Naive thymus-derived CD4-positive, alpha-beta T cell (primary cell): Measurements from ENCODE around the gene ANO1. TPM values are rescaled to one million over a fixed set of nuclear protein-coding genes. Genes with fewer than 3 reads are reported as not detected.

ENCODE experiments used
- ATAC-seq: fragments of 150-1000 bp; cut with Tn5 transposase; 2 replicates; pipeline ENCODE4 v1.10.0; 2021; ENCODE audit warnings: mild to moderate bottlenecking, moderate library complexity
- CTCF ChIA-PET: fragments of 350-600 bp; sonication (Branson Sonifier 250); formaldehyde crosslinking; loops from one replicate; lab custom pipeline; 2021; ENCODE audit warnings: antibody characterized with exemption; lab: Charles Lee
- POLR2A ChIA-PET: fragments of 350-600 bp; sonication (Branson Sonifier 250); formaldehyde crosslinking; loops from one replicate; lab custom pipeline; 2021; ENCODE audit warnings: antibody characterized with exemption, inconsistent platforms; lab: Charles Lee
- DNase-seq, 9 donors: peaks; one replicate each; pipeline versions ENCODE4 v3.0.0 to v3.0.0-alpha.2; 2020 to 2022; ENCODE audit warnings: mixed read lengths in 1 of 9
- H3K27ac ChIP-seq: one replicate; pipeline ENCODE4 v1.7.0; 2013; ENCODE audit warnings: mild to moderate bottlenecking, low read depth, low read length, moderate library complexity
- H3K27me3 ChIP-seq, 2 donors: one replicate each; pipeline ENCODE4 v1.7.0; 2013; ENCODE audit warnings: low read length in 2 of 2, mild to moderate bottlenecking in 2 of 2, moderate library complexity in 2 of 2; ENCODE audit not compliant: control insufficient read depth in 2 of 2, insufficient read depth in 2 of 2
- H3K36me3 ChIP-seq, 3 experiments: 1 replicate in 2 of 3; 2 replicates in 1 of 3; pipeline ENCODE4 v1.7.0; 2013; ENCODE audit warnings: low read length in 3 of 3, mild to moderate bottlenecking in 3 of 3, moderate library complexity in 1 of 3; ENCODE audit not compliant: insufficient read depth in 3 of 3, control insufficient read depth in 2 of 3
- H3K4me1 ChIP-seq, 2 donors: one replicate each; pipeline ENCODE4 v1.7.0; 2013; ENCODE audit warnings: low read length in 2 of 2, mild to moderate bottlenecking in 2 of 2, moderate library complexity in 1 of 2; ENCODE audit not compliant: control insufficient read depth in 2 of 2, insufficient read depth in 2 of 2
- H3K4me3 ChIP-seq: 2 replicates; pipeline ENCODE4 v1.7.0; 2013; ENCODE audit warnings: mild to moderate bottlenecking, low read length
- H3K9me3 ChIP-seq, 3 experiments: 1 replicate in 2 of 3; 2 replicates in 1 of 3; pipeline ENCODE4 v1.7.0; 2013; ENCODE audit warnings: low read length in 3 of 3; ENCODE audit not compliant: control insufficient read depth in 2 of 3
- H3K27ac Mint-ChIP-seq, 9 donors: one replicate each; pipeline ENCODE4 v1.8.0; 2020 to 2022; ENCODE audit warnings: mixed read lengths in 9 of 9, mild to moderate bottlenecking in 8 of 9, moderate library complexity in 5 of 9, inconsistent platforms in 2 of 9
- H3K27me3 Mint-ChIP-seq, 5 donors: one replicate each; pipeline ENCODE4 v1.8.0; 2021 to 2022; ENCODE audit warnings: mixed read lengths in 5 of 5, mild to moderate bottlenecking in 1 of 5
- H3K36me3 Mint-ChIP-seq, 5 donors: one replicate each; pipeline ENCODE4 v1.8.0; 2020 to 2022; ENCODE audit warnings: mixed read lengths in 5 of 5, mild to moderate bottlenecking in 3 of 5, inconsistent platforms in 1 of 5
- H3K4me1 Mint-ChIP-seq, 7 donors: one replicate each; pipeline ENCODE4 v1.8.0; 2020 to 2022; ENCODE audit warnings: mixed read lengths in 7 of 7, mild to moderate bottlenecking in 3 of 7, inconsistent platforms in 1 of 7
- H3K4me3 Mint-ChIP-seq, 10 donors: one replicate each; pipeline ENCODE4 v1.8.0; 2020 to 2022; ENCODE audit warnings: mild to moderate bottlenecking in 10 of 10, mixed read lengths in 10 of 10, moderate library complexity in 6 of 10, inconsistent platforms in 2 of 10
- H3K9me3 Mint-ChIP-seq, 11 donors: one replicate each; pipeline ENCODE4 v1.8.0; 2020 to 2022; ENCODE audit warnings: mixed read lengths in 11 of 11, mild to moderate bottlenecking in 4 of 11, inconsistent platforms in 1 of 11, moderate library complexity in 1 of 11
- intact Hi-C, 2 donors: fragments of 100-400 bp; cut with micrococcal nuclease; formaldehyde crosslinking; loops; one replicate each; pipeline ENCODE4 v1.15.1; 2023
- polyA plus RNA-seq, 2 donors: library from polyadenylated mRNA; unstranded; fragments of 300-500 nt; fragmentation: Illumina TruSeq; gene quantifications; one replicate each; pipeline ENCODE4 v1.2.3, GENCODE V29; 2021
- total RNA-seq, 6 experiments: library from RNA in 5 of 6; stranded (reverse) in 5 of 6; gene quantifications; 1 replicate in 5 of 6; 2 replicates in 1 of 6; pipeline ENCODE4 v1.2.3 and lab custom pipeline; 2021 to 2026

ANO1 gene
- total and polyA plus RNA-seq, 7 experiments from 2014 or later = not detected

DNA sequence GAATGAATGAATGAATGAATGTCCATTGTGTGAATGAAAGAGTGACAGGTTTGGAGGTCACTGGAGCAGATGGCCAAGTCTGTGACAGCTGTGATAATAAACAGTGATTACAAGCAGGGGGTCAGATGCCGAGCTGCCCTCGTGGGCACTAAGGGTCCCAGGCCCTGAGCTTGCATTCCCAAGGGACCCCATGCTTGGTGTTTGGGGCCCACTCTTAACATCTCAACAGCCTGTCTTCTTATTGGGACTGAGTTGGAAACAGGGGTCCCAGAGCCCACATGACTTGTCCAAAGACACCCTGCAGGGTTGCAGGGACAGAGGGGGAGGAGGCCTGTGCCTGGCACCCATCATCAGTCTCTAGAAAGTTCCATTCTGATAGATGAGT lies 12.0 kb upstream of the ANO1 start:
- H3K9me3 Mint-ChIP-seq = peaks cover 0 to 2% (median 0%) of the 10 kb centered on the region in 11 donors
- H3K36me3 Mint-ChIP-seq = no peaks in the 10 kb centered on the region
- Histone ChIP-seq H3K4me1 (no peaks in the 10 kb centered on the region), H3K27ac (no peak overlapping the region), H3K4me3 (no peak overlapping the region), H3K27me3 (no peaks in the 10 kb centered on the region), H3K36me3 (no peaks in the 10 kb centered on the region), H3K9me3 (no peaks in the 10 kb centered on the region)
- no peak overlapping the region for H3K27ac Mint-ChIP-seq
- H3K27me3 Mint-ChIP-seq = peaks cover 15 to 54% (median 32%) of the 10 kb centered on the region in 5 donors
- ChIA-PET CTCF (no interaction called here), POLR2A (no interaction called here)
- DNase-seq (no peak), ATAC-seq (no peak)
- H3K4me1 Mint-ChIP-seq = no peaks in the 10 kb centered on the region
- no peak overlapping the region for H3K4me3 Mint-ChIP-seq
- intact Hi-C loops = no loop called here

DNA sequence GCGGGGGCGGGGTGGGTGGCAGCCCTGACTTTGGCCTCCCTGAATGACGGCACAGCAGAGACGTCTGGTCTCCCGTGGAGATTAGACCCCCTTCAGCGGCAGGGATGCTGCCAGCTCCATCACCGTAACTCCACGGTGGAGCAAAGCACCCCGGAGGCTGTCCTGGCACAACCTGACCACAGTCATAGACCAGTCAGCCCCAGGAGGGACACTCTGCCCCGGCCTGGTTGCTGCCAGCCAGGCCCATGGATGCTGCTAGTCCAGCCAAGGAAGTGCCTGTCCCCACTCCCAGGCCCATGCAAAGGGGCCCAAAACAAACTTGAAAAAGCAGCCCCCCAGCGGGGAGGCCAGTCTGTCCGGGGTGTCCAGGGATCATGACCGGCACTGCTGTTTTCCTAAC lies 11.5 kb upstream of the ANO1 start:
- no peak for ATAC-seq
- H3K9me3 Mint-ChIP-seq = peaks cover 0 to 2% (median 0%) of the 10 kb centered on the region in 11 donors

DNA sequence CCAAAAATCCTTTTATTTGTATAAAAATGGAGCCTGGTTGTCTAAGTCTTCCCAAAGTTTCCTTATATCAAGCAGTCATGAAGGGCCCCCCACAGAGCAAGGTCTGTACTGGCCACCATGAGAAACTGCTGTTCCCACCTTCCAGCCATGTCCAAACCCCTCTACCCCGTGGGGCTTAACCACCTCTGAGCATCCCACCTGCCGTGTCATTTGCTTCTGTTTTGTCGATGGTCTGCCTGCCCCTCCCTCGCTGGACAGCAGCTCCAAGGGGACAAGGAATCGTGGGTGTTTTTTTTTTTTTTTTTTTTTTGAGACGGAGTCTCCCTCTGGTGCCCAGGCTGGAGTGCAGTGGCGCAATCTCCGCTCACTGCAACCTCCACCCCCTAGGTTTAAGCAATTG lies 11.1 kb upstream of the ANO1 start:
- peaks cover 23 to 61% (median 39%) of the 10 kb centered on the region in 5 donors for H3K27me3 Mint-ChIP-seq
- CTCF ChIA-PET = no interaction called here

More for the DNA sequence above, 11.5 kb upstream of the ANO1 start:
- no peaks in the 10 kb centered on the region for H3K36me3 Mint-ChIP-seq
- intact Hi-C loops = no loop called here
- H3K27me3 ChIP-seq = no peaks in the 10 kb centered on the region
- H3K4me3 ChIP-seq = no peak overlapping the region
- no peak overlapping the region for H3K27ac Mint-ChIP-seq
- ChIA-PET POLR2A (no interaction called here), CTCF (no interaction called here)
- H3K4me1 Mint-ChIP-seq = no peaks in the 10 kb centered on the region
- no peak for DNase-seq
- no peak overlapping the region for H3K27ac ChIP-seq
- no peaks in the 10 kb centered on the region for H3K4me1 ChIP-seq
- H3K36me3 ChIP-seq = no peaks in the 10 kb centered on the region
- H3K27me3 Mint-ChIP-seq = peaks cover 18 to 57% (median 35%) of the 10 kb centered on the region in 5 donors
- no peaks in the 10 kb centered on the region for H3K9me3 ChIP-seq
- H3K4me3 Mint-ChIP-seq = no peak overlapping the region

GRCh38 chr11:70067591-70068341 lies 10.4 kb upstream of the ANO1 start:
- Histone ChIP-seq H3K9me3 (no peaks in the 10 kb centered on the region), H3K36me3 (no peaks in the 10 kb centered on the region), H3K27me3 (no peaks in the 10 kb centered on the region), H3K27ac (no peak overlapping the region), H3K4me1 (no peaks in the 10 kb centered on the region), H3K4me3 (no peak overlapping the region)
- Mint-ChIP-seq H3K4me3 (no peak overlapping the region), H3K4me1 (no peaks in the 10 kb centered on the region), H3K9me3 (peaks cover 0 to 2% (median 0%) of the 10 kb centered on the region in 11 donors), H3K27me3 (peaks cover 30 to 68% (median 46%) of the 10 kb centered on the region in 5 donors), H3K36me3 (no peaks in the 10 kb centered on the region), H3K27ac (no peak overlapping the region)
- DNase-seq (no peak), ATAC-seq (no peak)
- CTCF ChIA-PET = no interaction called here
- intact Hi-C loops = no loop called here
- POLR2A ChIA-PET = no interaction called here

More for the DNA sequence above, 11.1 kb upstream of the ANO1 start:
- Mint-ChIP-seq H3K9me3 (peaks cover 0 to 2% (median 0%) of the 10 kb centered on the region in 11 donors), H3K4me3 (no peak overlapping the region), H3K36me3 (no peaks in the 10 kb centered on the region), H3K27ac (no peak overlapping the region), H3K4me1 (no peaks in the 10 kb centered on the region)
- intact Hi-C loops = no loop called here
- Histone ChIP-seq H3K27me3 (no peaks in the 10 kb centered on the region), H3K9me3 (no peaks in the 10 kb centered on the region), H3K4me1 (no peaks in the 10 kb centered on the region), H3K27ac (no peak overlapping the region), H3K36me3 (no peaks in the 10 kb centered on the region), H3K4me3 (no peak overlapping the region)
- POLR2A ChIA-PET = no interaction called here
- DNase-seq = no peak
- ATAC-seq = no peak

DNA sequence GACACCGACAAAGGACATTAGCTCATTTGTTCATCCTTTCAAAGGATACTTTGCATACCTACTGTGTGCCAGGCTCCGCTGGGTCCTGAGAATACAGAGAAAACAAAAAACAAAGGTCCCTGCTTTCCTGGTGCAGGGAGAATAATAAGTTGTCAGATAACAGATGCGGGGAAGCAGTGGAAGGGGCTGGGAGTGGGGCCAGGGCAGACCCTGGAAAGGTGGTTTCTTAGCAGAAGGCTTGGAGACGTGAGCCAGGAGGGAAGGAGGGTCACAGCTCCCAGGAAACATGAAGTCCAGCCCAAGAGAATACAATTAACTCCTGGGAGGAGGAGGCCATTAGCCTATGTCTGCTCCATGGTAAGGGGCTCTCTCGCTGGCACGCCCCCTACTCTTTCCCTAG lies 9.8 kb upstream of the ANO1 start:
- intact Hi-C loops = no loop called here
- no peak overlapping the region for H3K27ac Mint-ChIP-seq
- no peak overlapping the region for H3K4me3 Mint-ChIP-seq
- H3K27me3 Mint-ChIP-seq = peaks cover 36 to 74% (median 51%) of the 10 kb centered on the region in 5 donors
- no peak for DNase-seq
- H3K27me3 ChIP-seq = no peaks in the 10 kb centered on the region
- peaks cover 0 to 2% (median 0%) of the 10 kb centered on the region in 11 donors for H3K9me3 Mint-ChIP-seq
- H3K9me3 ChIP-seq = no peaks in the 10 kb centered on the region
- ChIA-PET CTCF (no interaction called here), POLR2A (interaction anchor here (0.6 kb wide), 1 partner anchor 651 kb away, joined by 3 read pairs; no protein-coding TSS in a partner anchor)
- no peak overlapping the region for H3K27ac ChIP-seq
- H3K36me3 Mint-ChIP-seq = no peaks in the 10 kb centered on the region
- peaks cover 0 to 3% (median 2%) of the 10 kb centered on the region in 7 donors for H3K4me1 Mint-ChIP-seq
- H3K4me1 ChIP-seq = no peaks in the 10 kb centered on the region
- H3K4me3 ChIP-seq = no peak overlapping the region
- H3K36me3 ChIP-seq = no peaks in the 10 kb centered on the region
- no peak for ATAC-seq

DNA sequence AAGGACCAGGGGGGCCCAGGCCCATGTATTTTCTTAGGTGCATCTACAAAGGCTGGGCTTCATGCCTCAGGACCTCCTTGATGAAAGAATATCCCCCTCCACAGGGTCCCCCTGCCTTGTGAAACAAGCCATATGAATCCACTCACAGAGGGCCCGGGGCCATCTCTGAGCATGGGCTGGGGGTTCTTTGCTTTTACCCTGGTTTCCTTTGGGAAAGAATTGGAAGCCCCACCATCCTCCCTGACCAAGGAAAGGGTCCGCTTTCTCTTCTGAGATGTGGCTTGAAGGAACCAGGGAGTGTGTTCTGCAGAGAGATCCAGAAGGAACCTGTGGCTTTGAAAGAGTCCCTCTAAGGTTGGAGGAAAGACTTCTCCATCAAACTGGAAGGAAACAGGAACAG lies 9.2 kb upstream of the ANO1 start:
- peaks cover 0 to 2% (median 0%) of the 10 kb centered on the region in 11 donors for H3K9me3 Mint-ChIP-seq
- H3K36me3 Mint-ChIP-seq = no peaks in the 10 kb centered on the region
- ChIA-PET CTCF (interaction anchor here (0.6 kb wide), 1 partner anchor 10 kb away, joined by 4 read pairs; no protein-coding TSS in a partner anchor), POLR2A (interaction anchor here (0.6 kb wide), 1 partner anchor 650 kb away, joined by 3 read pairs; no protein-coding TSS in a partner anchor)
- H3K4me1 Mint-ChIP-seq = peaks cover 0 to 5% (median 3%) of the 10 kb centered on the region in 7 donors
- Histone ChIP-seq H3K4me3 (no peak overlapping the region), H3K36me3 (no peaks in the 10 kb centered on the region), H3K9me3 (no peaks in the 10 kb centered on the region), H3K4me1 (no peaks in the 10 kb centered on the region), H3K27ac (no peak overlapping the region), H3K27me3 (no peaks in the 10 kb centered on the region)
- no peak overlapping the region for H3K4me3 Mint-ChIP-seq
- peaks cover 41 to 80% (median 56%) of the 10 kb centered on the region in 5 donors for H3K27me3 Mint-ChIP-seq
- peak in 1 of 9 donors; percentile 4 for DNase-seq
- no peak overlapping the region for H3K27ac Mint-ChIP-seq
- intact Hi-C loops = no loop called here
- no peak for ATAC-seq
